NCI-H524 treated with DMSO at 0.1 percent for 48 hours (cell line): ENCODE results near the gene OVCH1.
A peak's percentile ranks its signal among the peaks of the same experiment; 100 is the strongest.
"Not testable (repeated sequence)": the region's sequence is repeated elsewhere in the genome, so short reads cannot be mapped to it uniquely, and the experiment has no call there.

Experiments used
- DNase-seq: peaks from one replicate; lab custom pipeline; 2025; lab: John Stamatoyannopoulos, UW

Gene OVCH1

GRCh38 chr12:29405561-29405960, 91.9 kb downstream of the OVCH1 start:
- DNase-seq: no peak

- no peak for DNase-seq
These were observed 93.5 kb downstream of the OVCH1 start for GRCh38 chr12:29403991-29404390.

GRCh38 chr12:29402437-29402836, 95.0 kb downstream of the OVCH1 start:
- no peak for DNase-seq

- DNase-seq: no peak
These were observed 99.0 kb downstream of the OVCH1 start for GRCh38 chr12:29398495-29398894.

GRCh38 chr12:29396774-29397173, 100.7 kb downstream of the OVCH1 start:
- no peak for DNase-seq

- no peak for DNase-seq
These were observed 102.1 kb downstream of the OVCH1 start for GRCh38 chr12:29395356-29395755.

- DNase-seq: not testable (repeated sequence)
These were observed 107.1 kb downstream of the OVCH1 start for GRCh38 chr12:29390419-29390818.

GRCh38 chr12:29389295-29389919, 108.1 kb downstream of the OVCH1 start:
- no peak for DNase-seq

- DNase-seq: not testable (repeated sequence)
These were observed 111.3 kb downstream of the OVCH1 start for GRCh38 chr12:29386084-29386680.

- DNase-seq: not testable (repeated sequence)
These were observed 112.3 kb downstream of the OVCH1 start for GRCh38 chr12:29385194-29385593.

GRCh38 chr12:29382251-29382650, 115.2 kb downstream of the OVCH1 start:
- no peak for DNase-seq

- peak; percentile 99 for DNase-seq
These were observed 116.7 kb downstream of the OVCH1 start, which contains the start of gene ERGIC2 for GRCh38 chr12:29380536-29381523. ERGIC2 (minus strand) TSS chr12:29381172; CDS start chr12:29371633, 9,539 bp downstream.
